Measurements from ENCODE around the gene ALDH3B1. TPM values are rescaled to one million over a fixed set of nuclear protein-coding genes. Genes with fewer than 3 reads are reported as not detected.

ALDH3B1 gene
- total and polyA plus RNA-seq, 2 of the 4 experiments (the other 2 are of a cell fraction) = 11.8 to 22.8 TPM

DNA sequence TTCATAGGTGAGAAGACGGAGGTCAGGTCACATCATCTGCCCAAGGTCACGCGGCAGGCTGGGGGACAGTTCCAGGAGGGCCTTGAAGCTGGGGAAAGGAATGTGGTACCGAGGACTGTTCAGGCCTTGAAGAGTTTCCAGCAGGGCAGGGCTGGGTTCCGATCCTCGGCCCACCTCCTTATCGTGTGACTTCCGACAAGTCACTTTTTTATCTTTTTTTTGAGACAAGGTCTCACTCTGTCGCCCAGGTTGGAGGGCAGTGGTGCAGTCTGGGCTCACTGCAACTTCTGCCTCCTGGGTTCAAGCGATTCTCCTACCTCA, 21.0 kb downstream of the ALDH3B1 start:
- H3K18ac ChIP-seq (ENCODE audit: low read depth, low read length) = peak overlapping the region; percentile 49; the same call in 1 of the 2 replicates
- no peaks in the 10 kb centered on the region for H4K20me1 ChIP-seq (ENCODE audit: insufficient read depth, low read length)
- peak overlapping the region; percentile 82 for H4K5ac ChIP-seq (ENCODE audit: low read depth, low read length)
- peak overlapping the region; percentile 95 for H3K4me2 ChIP-seq (ENCODE audit: low read depth, low read length)
- no peak for TF ChIP-seq CEBPB (IDR thresholded peaks at IDR 0.05; ENCODE audit: low read depth, low read length)
- no peak for TF ChIP-seq MAFK (IDR thresholded peaks at IDR 0.05; ENCODE audit: low read depth, low read length)
- TF ChIP-seq, protein P1, sequence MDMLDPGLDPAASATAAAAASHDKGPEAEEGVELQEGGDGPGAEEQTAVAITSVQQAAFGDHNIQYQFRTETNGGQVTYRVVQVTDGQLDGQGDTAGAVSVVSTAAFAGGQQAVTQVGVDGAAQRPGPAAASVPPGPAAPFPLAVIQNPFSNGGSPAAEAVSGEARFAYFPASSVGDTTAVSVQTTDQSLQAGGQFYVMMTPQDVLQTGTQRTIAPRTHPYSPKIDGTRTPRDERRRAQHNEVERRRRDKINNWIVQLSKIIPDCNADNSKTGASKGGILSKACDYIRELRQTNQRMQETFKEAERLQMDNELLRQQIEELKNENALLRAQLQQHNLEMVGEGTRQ (IDR thresholded peaks at IDR 0.05; ENCODE audit: low read depth, low read length) = no peak
- TF ChIP-seq BHLHE40 (IDR thresholded peaks at IDR 0.05; ENCODE audit: low read depth, low read length) = no peak
- 0 out of 3 replicates have a peak overlapping the region, but pooled peaks have one; percentile 2 for H2BK15ac ChIP-seq (ENCODE audit: low read depth, low read length)
- peaks cover 30% of the 10 kb centered on the region for H3K4me1 ChIP-seq (ENCODE audit: control insufficient read depth, insufficient read depth, low read length)
- BruUV-seq (replicated peaks) = no TSS peak
- dilution Hi-C loops (cut with HindIII; ENCODE audit: low sequenced_read_pairs, unreplicated experiment) (no loop called here), intact Hi-C loops (cut with micrococcal nuclease) (no loop called here), in situ Hi-C loops (cut with MboI; ENCODE audit: low sequenced_read_pairs) (no loop called here)
- H4K91ac ChIP-seq (ENCODE audit: insufficient read depth, low read depth, low read length) = peak overlapping the region; percentile 88
- WGBS, 2 experiments (ENCODE audit: extremely low coverage in 2 of 2, insufficient read length in 1 of 2) = no CpG with 5 or more reads among the region's 10 CpGs
- ChIA-PET CTCF (no interaction called here), POLR2A (ENCODE audit: unreplicated experiment) (no interaction called here)
- peak overlapping the region; percentile 83 for H3K56ac ChIP-seq (ENCODE audit: extremely low read depth, insufficient read depth, low read length)
- peak overlapping the region; percentile 63 for H2BK5ac ChIP-seq (ENCODE audit: low read depth, low read length, poor library complexity, severe bottlenecking)
- H2BK20ac ChIP-seq (ENCODE audit: low read depth, low read length) = no peak overlapping the region
- peak overlapping the region; percentile 94 for H3K14ac ChIP-seq (replicated peaks; ENCODE audit: low read depth, low read length)
- no peaks in the 10 kb centered on the region for H3K9me3 ChIP-seq (ENCODE audit: control insufficient read depth, insufficient read depth, low read length)
- H2AFZ ChIP-seq (replicated peaks; ENCODE audit: low read length, poor library complexity) = peak overlapping the region; percentile 98
- H3K36me3 ChIP-seq (ENCODE audit: control insufficient read depth, insufficient read depth, low read length) = peaks cover 9% of the 10 kb centered on the region
- peaks cover 8% of the 10 kb centered on the region for H3K9me1 ChIP-seq (ENCODE audit: insufficient read depth, low read length)
- H2BK120ac ChIP-seq (ENCODE audit: low read depth, low read length) = peak overlapping the region; percentile 30; the same call in 1 of the 2 replicates
- peak overlapping the region; percentile 97 for H2AK9ac ChIP-seq (replicated peaks; ENCODE audit: low read depth, low read length, poor library complexity)
- H3K4me3 ChIP-seq (ENCODE audit: insufficient read depth, low read depth, low read length) = peak overlapping the region; percentile 83
- ATAC-seq (ENCODE audit: low read depth) = peak; percentile 5
- H3K27me3 ChIP-seq (ENCODE audit: control insufficient read depth, insufficient read depth, low read length) = no peaks in the 10 kb centered on the region
- peaks cover 33 to 61% of the 10 kb centered on the region in 2 experiments for H3K79me1 ChIP-seq (ENCODE audit: low read depth in 1 of 2, low read length in 2 of 2)
- H4K8ac ChIP-seq (ENCODE audit: low read depth in 2 of 2, low read length in 2 of 2) = peak overlapping the region; percentile 94 to 99
- peak overlapping the region; percentile 99 for H2AK5ac ChIP-seq (ENCODE audit: low read depth, low read length)
- H3K27ac ChIP-seq (ENCODE audit: insufficient read depth, low read length) = peak overlapping the region; percentile 91
- H3K23ac ChIP-seq (ENCODE audit: low read depth, low read length) = peak overlapping the region; percentile 68
- peak overlapping the region; percentile 98 for H3K4ac ChIP-seq (ENCODE audit: low read depth, low read length)
- H3K9ac ChIP-seq (ENCODE audit: low read depth, low read length) = peak overlapping the region; percentile 98
- no peak for DNase-seq

All from IMR-90 (cell line).